Measurements from ENCODE around the gene ADAMTS2.

DNA sequence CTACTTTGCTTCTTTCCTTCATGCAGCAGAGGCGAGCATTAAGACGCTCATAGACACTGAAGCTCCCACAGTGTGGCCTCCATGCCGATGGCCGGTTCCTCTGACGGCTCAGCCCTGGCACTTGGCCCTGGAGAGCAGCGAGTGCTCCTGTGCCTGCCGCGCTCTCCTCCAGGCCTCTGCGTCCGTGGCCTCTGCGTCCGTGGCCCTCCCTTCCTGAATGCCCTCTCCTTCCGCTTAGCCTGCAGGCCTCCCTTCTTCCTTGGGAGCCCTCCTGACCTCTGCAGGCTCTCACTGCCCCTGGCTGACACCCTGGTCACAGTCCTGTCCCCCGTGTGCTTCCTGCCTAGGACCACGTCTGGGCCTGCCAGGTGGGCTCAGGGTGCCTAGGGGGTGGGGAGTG lies 192.3 kb downstream of the ADAMTS2 start:
- TF ChIP-seq, protein P1, sequence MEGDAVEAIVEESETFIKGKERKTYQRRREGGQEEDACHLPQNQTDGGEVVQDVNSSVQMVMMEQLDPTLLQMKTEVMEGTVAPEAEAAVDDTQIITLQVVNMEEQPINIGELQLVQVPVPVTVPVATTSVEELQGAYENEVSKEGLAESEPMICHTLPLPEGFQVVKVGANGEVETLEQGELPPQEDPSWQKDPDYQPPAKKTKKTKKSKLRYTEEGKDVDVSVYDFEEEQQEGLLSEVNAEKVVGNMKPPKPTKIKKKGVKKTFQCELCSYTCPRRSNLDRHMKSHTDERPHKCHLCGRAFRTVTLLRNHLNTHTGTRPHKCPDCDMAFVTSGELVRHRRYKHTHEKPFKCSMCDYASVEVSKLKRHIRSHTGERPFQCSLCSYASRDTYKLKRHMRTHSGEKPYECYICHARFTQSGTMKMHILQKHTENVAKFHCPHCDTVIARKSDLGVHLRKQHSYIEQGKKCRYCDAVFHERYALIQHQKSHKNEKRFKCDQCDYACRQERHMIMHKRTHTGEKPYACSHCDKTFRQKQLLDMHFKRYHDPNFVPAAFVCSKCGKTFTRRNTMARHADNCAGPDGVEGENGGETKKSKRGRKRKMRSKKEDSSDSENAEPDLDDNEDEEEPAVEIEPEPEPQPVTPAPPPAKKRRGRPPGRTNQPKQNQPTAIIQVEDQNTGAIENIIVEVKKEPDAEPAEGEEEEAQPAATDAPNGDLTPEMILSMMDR (IDR thresholded peaks at IDR 0.05; ENCODE audit: borderline replicate concordance, extremely low read depth, low read length, poor library complexity, severe bottlenecking) = no peak
- TF ChIP-seq EZH2 (IDR thresholded peaks at IDR 0.05; ENCODE audit: borderline replicate concordance, low read depth, low read length, severe bottlenecking) = no peak

Measured in DND-41 (cell line).